ENCODE results near the gene LONP1. TPM values are rescaled to one million over a fixed set of nuclear protein-coding genes. Genes with fewer than 3 reads are reported as not detected.

LONP1 gene
- total RNA-seq, 1 experiment from 2014 or later, result 180 TPM

- intact Hi-C loops (cut with micrococcal nuclease), result no loop called here
- H3K27ac ChIP-seq (ENCODE audit: low read depth, low read length), result no peak overlapping the region
- no peak overlapping the region for H3K9ac ChIP-seq (ENCODE audit: low read length)
- ChIA-PET RAD21 (ENCODE audit: low non-redundant PET in 1 of 2, low total read pairs in 2 of 2, uncharacterized antibody in 2 of 2, unreplicated experiment in 2 of 2) (no interaction called here), POLR2A (interaction anchor here (1.2 kb wide), 1 partner anchor 22 kb away, joined by 3 read pairs; no protein-coding TSS in a partner anchor), CTCF (no interaction called here)
- DNase-seq (ENCODE audit: low read depth, low spot score), result no peak
- H4K20me1 ChIP-seq (ENCODE audit: insufficient read depth), result peaks cover 5% of the 10 kb centered on the region; the same call in 1 of the 2 replicates
- no peak for ATAC-seq
- no peak overlapping the region for H3K4me2 ChIP-seq (ENCODE audit: low read length)
- H3K4me1 ChIP-seq (ENCODE audit: control insufficient read depth in 1 of 2, insufficient read depth in 2 of 2, low read length in 2 of 2), result peaks cover 4 to 11% of the 10 kb centered on the region in 2 experiments
- no peak overlapping the region for H3K4me3 ChIP-seq (replicated peaks in 1 of 2; ENCODE audit: low read depth in 1 of 2, low read length in 2 of 2)
- H3K27me3 ChIP-seq (ENCODE audit: insufficient read depth, low read length), result no peaks in the 10 kb centered on the region
- H2AFZ ChIP-seq (ENCODE audit: low read depth, low read length, poor library complexity, severe bottlenecking), result no peak overlapping the region
- H3K79me2 ChIP-seq (ENCODE audit: insufficient read depth, low read length), result peaks cover 71% of the 10 kb centered on the region
- H3K36me3 ChIP-seq (ENCODE audit: control insufficient read depth in 1 of 2, insufficient read depth in 2 of 2, low read length in 2 of 2), result peaks cover 32 to 43% of the 10 kb centered on the region in 2 experiments; a peak in 3 of 4 replicates
- TF ChIP-seq EZH2phosphoT487 (IDR thresholded peaks at IDR 0.05; ENCODE audit: borderline replicate concordance), result no peak
- TF ChIP-seq, protein P1, sequence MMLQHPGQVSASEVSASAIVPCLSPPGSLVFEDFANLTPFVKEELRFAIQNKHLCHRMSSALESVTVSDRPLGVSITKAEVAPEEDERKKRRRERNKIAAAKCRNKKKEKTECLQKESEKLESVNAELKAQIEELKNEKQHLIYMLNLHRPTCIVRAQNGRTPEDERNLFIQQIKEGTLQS (IDR thresholded peaks at IDR 0.05), result no peak
- H3K9me2 ChIP-seq (ENCODE audit: insufficient read depth), result no peaks in the 10 kb centered on the region
- H3K9me3 ChIP-seq (ENCODE audit: control insufficient read depth in 1 of 2, insufficient read depth in 1 of 2, low read depth in 1 of 2, low read length in 2 of 2), result no peaks in the 10 kb centered on the region
- BruUV-seq (replicated peaks), result no TSS peak
Measured at GRCh38 chr19:5713228-5713627, 6.7 kb downstream of the LONP1 start.

GRCh38 chr19:5711713-5712161, 8.2 kb downstream of the LONP1 start:
- Histone ChIP-seq H3K9me3 (ENCODE audit: control insufficient read depth in 1 of 2, insufficient read depth in 1 of 2, low read depth in 1 of 2, low read length in 2 of 2) (no peaks in the 10 kb centered on the region), H3K27ac (ENCODE audit: low read depth, low read length) (no peak overlapping the region), H2AFZ (ENCODE audit: low read depth, low read length, poor library complexity, severe bottlenecking) (no peak overlapping the region), H3K36me3 (ENCODE audit: control insufficient read depth in 1 of 2, insufficient read depth in 2 of 2, low read length in 2 of 2) (peaks cover 42 to 50% of the 10 kb centered on the region in 2 experiments; a peak in 3 of 4 replicates), H3K4me2 (ENCODE audit: low read length) (no peak overlapping the region), H3K9ac (ENCODE audit: low read length) (no peak overlapping the region), H3K4me1 (ENCODE audit: control insufficient read depth in 1 of 2, insufficient read depth in 2 of 2, low read length in 2 of 2) (no peaks in the 10 kb centered on the region), H3K79me2 (ENCODE audit: insufficient read depth, low read length) (peaks cover 56% of the 10 kb centered on the region), H3K27me3 (ENCODE audit: insufficient read depth, low read length) (no peaks in the 10 kb centered on the region), H3K4me3 (replicated peaks in 1 of 2; ENCODE audit: low read depth in 1 of 2, low read length in 2 of 2) (no peak overlapping the region), H4K20me1 (ENCODE audit: insufficient read depth) (0 out of 2 replicates have a peak, but pooled peaks cover 2% of the 10 kb centered on the region), H3K9me2 (ENCODE audit: insufficient read depth) (no peaks in the 10 kb centered on the region)
- 0 out of 2 replicates have a peak, but pooled peaks have one; percentile 1 for TF ChIP-seq POLR2AphosphoS5 (IDR thresholded peaks at IDR 0.05; ENCODE audit: low read depth, low read length)
- TF ChIP-seq CEBPB (IDR thresholded peaks at IDR 0.05; ENCODE audit: low read depth), result no peak
- no peak for DNase-seq (ENCODE audit: low read depth, low spot score)
- no TSS peak for BruUV-seq (replicated peaks)
- intact Hi-C loops (cut with micrococcal nuclease), result no loop called here
- ChIA-PET POLR2A (interaction anchor here (1.0 kb wide), 1 partner anchor 12 kb away, joined by 3 read pairs; no protein-coding TSS in a partner anchor), CTCF (interaction anchor here (1.2 kb wide), 1 partner anchor 22 kb away, joined by 4 read pairs; no protein-coding TSS in a partner anchor), RAD21 (ENCODE audit: low non-redundant PET in 1 of 2, low total read pairs in 2 of 2, uncharacterized antibody in 2 of 2, unreplicated experiment in 2 of 2) (no interaction called here)
- no peak for ATAC-seq
